SKM-1 treated with dmso at 0.1 percent for 144 hours (cell line): ENCODE results near the gene UBE2C.
A peak's percentile ranks its signal among the peaks of the same experiment; 100 is the strongest.
"Not testable (repeated sequence)": the region's sequence is repeated elsewhere in the genome, so short reads cannot be mapped to it uniquely, and the experiment has no call there.

Experiments used
- DNase-seq: peaks from one replicate; lab custom pipeline; 2025; ENCODE audit not compliant: unreplicated experiment; lab: John Stamatoyannopoulos, UW

Gene UBE2C

GRCh38 chr20:45797955-45798354 lies 14.5 kb upstream of the UBE2C start:
- not testable (repeated sequence) for DNase-seq

GRCh38 chr20:45798935-45799642 lies 13.4 kb upstream of the UBE2C start:
- DNase-seq: peak; percentile 47

- DNase-seq: no peak
Observed at GRCh38 chr20:45801851-45802250, 10.6 kb upstream of the UBE2C start.

GRCh38 chr20:45810191-45810970 lies 2.1 kb upstream of the UBE2C start:
- DNase-seq: no peak

- DNase-seq: no peak
Observed at GRCh38 chr20:45813006-45813340, 529 bp downstream of the UBE2C start.

GRCh38 chr20:45813489-45813888 lies 1.0 kb downstream of the UBE2C start:
- no peak for DNase-seq

- DNase-seq: no peak
Observed at GRCh38 chr20:45814314-45814713, 1.9 kb downstream of the UBE2C start.

- no peak for DNase-seq
Observed at GRCh38 chr20:45816951-45817350, 4.5 kb downstream of the UBE2C start.

- DNase-seq: no peak
Observed at GRCh38 chr20:45817376-45818194, 5.1 kb downstream of the UBE2C start.

GRCh38 chr20:45818239-45818638 lies 5.8 kb downstream of the UBE2C start:
- no peak for DNase-seq

GRCh38 chr20:45819466-45819865 lies 7.0 kb downstream of the UBE2C start:
- DNase-seq: no peak

GRCh38 chr20:45821947-45822346 lies 9.5 kb downstream of the UBE2C start:
- DNase-seq: no peak

- no peak for DNase-seq
Observed at GRCh38 chr20:45822857-45823256, 10.4 kb downstream of the UBE2C start.

- DNase-seq: no peak
Observed at GRCh38 chr20:45823949-45824835, 11.7 kb downstream of the UBE2C start.

- DNase-seq: no peak
Observed at GRCh38 chr20:45826381-45827019, 14.1 kb downstream of the UBE2C start.

GRCh38 chr20:45827030-45827652 lies 14.7 kb downstream of the UBE2C start, which contains the start of gene TNNC2:
TSS of gene TNNC2 (minus strand) at chr20:45827312. CDS start at chr20:45827248, 64 bp downstream.
- DNase-seq: no peak

- DNase-seq: no peak
Observed at GRCh38 chr20:45827712-45828111, 15.3 kb downstream of the UBE2C start.

GRCh38 chr20:45828589-45828988 lies 16.1 kb downstream of the UBE2C start:
- DNase-seq: no peak

GRCh38 chr20:45829673-45830106 lies 17.2 kb downstream of the UBE2C start:
- DNase-seq: not testable (repeated sequence)

GRCh38 chr20:45832619-45833018 lies 20.2 kb downstream of the UBE2C start:
- no peak for DNase-seq
